Measurements from ENCODE around the gene PPP1R12B.

GRCh38 chr1:202603435-202603834 is 254.9 kb downstream of the PPP1R12B start:
- no peak for TF ChIP-seq POLR2A (IDR thresholded peaks at IDR 0.05)
- no peak for TF ChIP-seq CTCF (IDR thresholded peaks at IDR 0.05)

Measured in body of pancreas (tissue), 4 donors.